GM13976 (cell line): ENCODE data around the gene TMEM131.

ENCODE experiments used
- DNase-seq: peaks from one replicate; pipeline ENCODE4 v3.0.0; 2012; ENCODE audit warnings: low spot score
- CTCF ChIP-seq: IDR thresholded peaks from 2 replicates; pipeline ENCODE4 v1.5.1; 2012; ENCODE audit warnings: borderline replicate concordance, mild to moderate bottlenecking; ENCODE audit not compliant: insufficient read depth; ENCODE audit errors: extremely low read depth, missing control alignments, control extremely low read depth
- in situ Hi-C: fragments of 300-500 bp; cut with MboI; formaldehyde crosslinking; loops from one replicate; pipeline ENCODE4 v1.12.0; 2022; ENCODE audit warnings: low sequenced_read_pairs, mixed read lengths, inconsistent platforms; ENCODE audit not compliant: unreplicated experiment

The TMEM131 gene

GRCh38 chr2:97981961-97982360 is 13.8 kb downstream of the TMEM131 start:
- in situ Hi-C loops: no loop called here
- no peak for DNase-seq
- no peak for TF ChIP-seq CTCF

GRCh38 chr2:97979904-97980303 is 15.8 kb downstream of the TMEM131 start:
- DNase-seq: no peak
- in situ Hi-C loops: no loop called here
- TF ChIP-seq CTCF: no peak

GRCh38 chr2:97974471-97974870 is 21.3 kb downstream of the TMEM131 start:
- no peak for TF ChIP-seq CTCF
- in situ Hi-C loops: no loop called here
- DNase-seq: no peak

GRCh38 chr2:97970293-97971060 is 25.3 kb downstream of the TMEM131 start:
- in situ Hi-C loops: no loop called here

GRCh38 chr2:97969081-97970067 is 26.4 kb downstream of the TMEM131 start:
- in situ Hi-C loops: no loop called here
- TF ChIP-seq CTCF: no peak
- no peak for DNase-seq

More at GRCh38 chr2:97970293-97971060, 25.3 kb downstream of the TMEM131 start:
- no peak for DNase-seq
- TF ChIP-seq CTCF: no peak

GRCh38 chr2:97967931-97968627 is 27.7 kb downstream of the TMEM131 start:
- in situ Hi-C loops: no loop called here
- TF ChIP-seq CTCF: no peak
- no peak for DNase-seq
